Right kidney (tissue), 1 donor: Measurements from ENCODE around the gene RTP3.
"Not testable (repeated sequence)": the region's sequence is repeated elsewhere in the genome, so short reads cannot be mapped to it uniquely, and the experiment has no call there.

Experiments
- DNase-seq: peaks from one replicate; pipeline ENCODE4 v3.0.0-alpha.2; 2016

Gene RTP3

DNA sequence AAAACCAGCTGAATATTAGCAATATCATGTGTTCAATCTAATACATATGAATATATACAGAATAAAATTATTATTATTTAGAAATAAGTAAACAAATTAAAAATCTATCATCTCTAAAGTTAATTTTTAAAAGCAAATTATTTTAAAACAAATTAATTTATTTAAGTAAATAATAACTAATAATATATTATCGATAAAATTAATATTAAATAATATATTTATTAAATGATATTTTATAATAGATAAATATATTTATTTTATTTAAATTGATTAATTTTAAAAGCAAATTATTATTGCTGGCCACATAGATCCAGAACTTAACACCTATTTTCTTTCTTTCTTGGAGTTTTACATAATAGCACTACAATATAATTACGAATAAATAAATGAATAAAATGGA lies 22.2 kb downstream of the RTP3 start:
- DNase-seq, result no peak

DNA sequence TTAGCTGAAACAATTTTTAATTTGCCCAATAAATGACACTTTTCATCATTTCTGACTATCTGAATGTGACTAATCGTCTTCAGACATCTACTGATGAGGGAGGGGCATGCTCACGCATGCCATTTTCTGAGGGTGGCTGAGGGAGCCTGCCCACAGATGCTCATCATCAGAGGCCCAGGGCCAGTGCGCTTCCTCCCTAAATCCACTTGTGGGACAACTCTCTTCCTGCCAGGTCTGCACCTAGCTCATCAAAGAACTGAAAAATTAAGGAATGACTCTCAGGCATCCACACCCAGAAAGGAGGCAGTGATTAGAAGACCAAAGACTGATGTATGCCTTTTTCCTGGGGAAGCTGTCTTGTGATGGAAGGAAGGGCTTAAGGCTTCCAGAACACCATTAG lies 22.8 kb downstream of the RTP3 start:
- no peak for DNase-seq

DNA sequence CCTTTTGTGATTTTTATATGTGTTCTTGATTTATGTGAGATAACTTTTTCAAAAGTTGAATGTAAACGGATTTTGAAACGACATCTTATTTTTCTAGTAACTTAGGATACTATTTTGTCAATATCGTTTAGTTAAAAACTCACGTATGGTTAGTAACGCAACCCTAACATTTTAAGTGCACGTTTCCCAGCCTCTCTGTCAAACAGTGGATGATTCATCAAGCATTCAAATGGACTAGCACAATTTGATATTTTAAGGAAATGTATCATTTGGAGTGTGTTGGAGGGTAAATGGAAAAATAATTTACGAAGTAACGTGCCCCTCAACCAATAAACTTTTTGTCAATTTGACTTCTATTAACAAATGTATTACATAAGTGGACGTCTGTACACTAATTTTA lies 23.3 kb downstream of the RTP3 start:
- no peak for DNase-seq

DNA sequence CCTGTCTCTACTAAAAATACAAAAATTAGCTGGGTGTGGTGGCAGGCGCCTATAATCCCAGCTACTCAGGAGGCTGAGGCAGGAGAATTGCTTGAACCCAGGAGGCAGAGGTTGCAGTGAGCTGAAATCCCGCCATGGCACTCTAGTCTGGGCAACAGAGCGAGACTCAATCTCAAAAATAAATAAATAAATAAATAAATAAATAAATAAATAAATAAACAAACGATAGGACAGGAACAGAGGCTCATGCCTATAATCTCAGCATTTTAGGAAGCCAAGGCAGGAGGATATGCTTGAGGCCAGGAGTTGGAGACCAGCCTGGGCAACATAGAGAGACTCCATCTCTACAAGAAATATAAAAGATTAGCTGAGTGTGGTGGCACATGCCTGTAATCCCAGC lies 24.4 kb downstream of the RTP3 start:
- DNase-seq, result not testable (repeated sequence)

DNA sequence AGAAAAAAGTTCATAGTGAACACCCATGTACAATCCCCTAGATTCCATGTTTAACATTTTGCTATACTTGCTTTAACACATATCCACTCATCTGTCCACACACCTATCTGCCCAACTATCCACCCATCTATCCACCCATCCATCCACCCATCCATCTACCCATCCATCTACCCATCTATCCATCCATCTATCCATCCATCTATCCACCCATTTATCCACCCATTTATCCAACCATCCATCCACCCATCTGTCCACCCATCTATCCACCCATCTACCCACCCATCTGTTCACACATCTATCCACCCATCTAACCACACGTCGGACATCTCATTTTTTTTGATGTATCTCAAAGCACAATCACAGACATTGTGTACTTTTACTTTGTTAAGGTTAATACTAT lies 25.8 kb downstream of the RTP3 start:
- no peak for DNase-seq

DNA sequence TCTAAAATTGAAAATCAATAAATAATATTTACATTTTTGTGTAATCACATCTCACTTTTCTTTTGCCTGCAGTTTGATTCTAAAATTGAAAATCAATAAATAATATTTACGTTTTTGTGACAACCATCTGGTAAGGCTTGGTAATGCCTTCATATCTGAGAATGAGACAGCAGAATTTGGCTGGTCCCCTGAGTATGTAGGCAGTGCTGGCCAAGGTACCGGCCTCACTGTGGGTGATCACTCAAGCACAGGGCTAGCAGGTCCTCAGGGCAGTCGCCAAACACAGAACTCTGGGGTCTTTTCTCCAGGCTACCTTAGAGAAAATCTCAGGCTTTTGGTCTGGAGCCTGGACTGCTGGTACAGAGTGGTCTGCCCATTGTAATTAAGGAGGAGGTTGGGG lies 26.2 kb downstream of the RTP3 start:
- DNase-seq, result no peak

DNA sequence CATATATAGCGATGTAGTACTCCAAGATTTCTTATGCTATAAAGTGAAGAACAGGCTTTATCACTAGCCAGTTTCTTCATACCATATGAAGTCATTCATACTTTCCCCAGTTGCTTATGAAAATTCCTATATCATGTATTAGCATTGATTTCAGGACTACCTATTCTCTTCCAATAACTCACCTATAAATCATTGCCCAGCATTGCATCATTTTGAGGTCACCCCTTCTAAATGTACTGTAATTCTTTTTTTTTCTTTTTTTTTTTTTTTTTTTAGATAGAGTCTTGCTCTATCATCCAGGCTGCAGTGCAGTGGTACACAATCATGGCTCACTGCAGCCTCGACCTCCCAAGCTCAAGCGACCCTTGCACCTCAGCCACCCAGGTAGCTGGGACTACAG lies 27.1 kb downstream of the RTP3 start:
- no peak for DNase-seq

DNA sequence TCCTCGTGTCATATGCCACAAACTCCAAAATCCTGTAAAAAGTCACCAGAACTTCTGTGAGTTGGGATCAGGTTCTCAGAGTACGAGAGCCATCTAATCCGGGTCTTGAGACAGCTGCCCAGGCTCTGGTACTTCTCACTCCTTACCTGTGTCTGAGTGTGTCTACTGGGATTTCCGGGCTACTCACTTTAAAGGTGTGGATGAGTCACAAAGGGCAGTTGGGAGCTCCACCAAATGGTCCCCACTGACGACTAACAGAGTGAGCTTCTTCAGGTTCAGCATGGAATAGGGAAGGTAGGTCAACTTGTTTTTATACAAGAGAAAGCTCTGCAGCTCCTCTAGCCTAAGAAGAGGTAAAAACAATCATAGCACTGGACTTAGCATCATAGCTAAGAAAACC lies 29.5 kb downstream of the RTP3 start:
- no peak for DNase-seq

DNA sequence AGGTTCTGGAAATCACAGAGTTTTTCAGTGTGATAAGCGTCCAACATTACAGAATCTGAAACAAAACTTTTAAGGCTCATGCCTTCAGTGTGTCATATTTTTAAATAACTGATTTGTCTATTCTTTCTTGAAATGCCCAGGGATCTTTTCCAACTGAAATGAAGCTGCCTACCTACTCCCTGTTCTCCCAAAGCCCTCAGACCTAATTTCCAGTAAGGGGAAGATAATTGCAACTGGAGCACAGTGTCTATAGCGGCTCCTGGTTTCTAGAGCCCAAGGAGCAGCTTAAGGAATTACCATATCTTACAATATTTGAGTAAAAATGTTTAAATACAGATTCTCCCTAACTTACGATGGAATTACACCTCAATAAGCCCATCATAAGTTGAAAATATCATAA lies 35.3 kb downstream of the RTP3 start:
- DNase-seq, result no peak

DNA sequence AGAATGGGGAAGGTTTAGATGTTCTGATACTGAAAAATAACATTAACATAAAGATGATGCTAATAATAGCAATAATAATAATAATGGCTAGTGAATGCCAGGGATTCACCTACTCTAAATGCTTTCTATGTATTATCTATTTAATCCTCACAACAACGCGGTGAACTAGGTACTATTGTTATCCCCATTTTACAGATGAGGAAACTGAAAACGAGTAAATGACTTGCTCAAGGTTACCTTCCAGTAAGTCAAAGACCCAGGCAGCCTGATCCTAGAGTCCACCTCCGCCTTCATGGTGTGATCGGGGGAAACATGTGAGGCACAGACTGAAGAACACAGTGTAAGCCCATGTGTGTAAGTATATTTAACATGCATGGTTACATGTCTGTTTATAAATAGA lies 38.0 kb downstream of the RTP3 start:
- no peak for DNase-seq

DNA sequence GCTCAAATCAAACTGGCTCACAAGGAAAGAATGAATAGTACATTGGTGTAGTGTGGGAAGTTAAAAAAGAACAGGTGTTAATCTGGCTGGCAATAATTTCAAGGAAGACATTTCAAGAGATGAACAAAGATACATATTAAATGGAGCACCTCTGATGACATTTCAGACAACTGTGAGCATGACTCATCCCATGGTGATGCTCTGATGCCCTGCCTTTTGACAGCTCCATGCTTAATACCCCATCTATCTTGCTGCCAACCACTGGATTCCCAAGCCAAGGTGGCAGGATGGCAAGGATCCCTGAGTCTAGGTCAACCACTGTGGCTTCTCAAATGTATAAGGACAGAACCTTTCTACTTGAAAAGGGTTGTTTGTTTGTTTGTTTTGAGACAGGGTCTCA lies 39.0 kb downstream of the RTP3 start:
- no peak for DNase-seq

DNA sequence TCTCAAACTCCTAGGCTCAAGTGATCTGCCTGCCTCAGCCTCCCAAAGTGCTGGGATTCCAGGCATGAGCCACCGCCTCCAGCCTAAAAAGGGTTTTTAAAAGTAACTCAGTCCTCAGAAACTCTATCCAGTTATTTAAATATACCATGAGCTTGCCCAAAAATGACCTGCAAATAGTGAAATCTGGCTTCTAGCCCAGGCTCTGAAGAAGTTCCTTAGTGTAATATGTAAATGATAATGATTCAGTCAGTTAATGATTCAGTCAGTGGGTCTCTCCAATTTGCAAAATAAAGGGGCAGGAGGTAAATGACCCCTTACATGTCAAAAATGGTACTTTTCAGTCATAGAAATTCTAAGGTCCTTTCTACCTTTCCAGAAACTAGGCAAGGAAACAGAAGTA lies 39.5 kb downstream of the RTP3 start:
- DNase-seq, result no peak

DNA sequence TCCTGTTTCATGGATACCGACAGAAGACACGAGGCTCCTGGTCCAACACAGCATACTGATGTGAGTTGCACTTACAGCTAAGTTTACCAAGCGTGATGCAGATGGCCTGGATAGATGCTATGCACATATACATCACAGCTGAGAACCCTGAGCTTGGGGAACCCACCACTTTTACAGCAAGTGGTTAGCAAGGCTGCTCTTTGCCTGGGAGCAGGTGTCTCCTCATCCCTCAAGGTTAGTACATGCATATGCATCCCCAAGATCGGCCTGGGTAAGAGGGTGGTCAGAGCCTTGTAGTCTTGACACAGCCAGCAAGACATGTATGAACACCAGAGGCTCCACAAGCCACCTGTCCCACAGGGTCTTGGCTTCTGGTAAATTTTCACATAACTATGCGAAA lies 40.0 kb downstream of the RTP3 start:
- no peak for DNase-seq

DNA sequence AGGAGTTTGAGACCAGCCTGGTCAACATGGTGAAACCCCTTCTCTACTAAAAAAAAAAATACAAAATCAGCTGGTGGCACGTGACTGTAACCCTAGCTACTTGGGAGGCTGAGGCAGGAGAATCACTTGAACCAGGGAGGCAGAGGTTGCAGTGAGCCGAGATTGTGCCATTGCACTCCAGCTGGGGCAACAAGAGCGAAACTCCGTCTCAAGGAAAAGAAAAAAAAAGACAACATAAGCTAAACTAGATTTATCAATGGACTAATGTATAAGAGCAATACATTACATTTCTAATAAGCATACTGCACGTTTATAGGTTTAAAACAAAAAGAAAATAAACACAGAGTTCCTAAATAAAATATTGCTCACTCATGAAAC lies 40.6 kb downstream of the RTP3 start:
- not testable (repeated sequence) for DNase-seq

DNA sequence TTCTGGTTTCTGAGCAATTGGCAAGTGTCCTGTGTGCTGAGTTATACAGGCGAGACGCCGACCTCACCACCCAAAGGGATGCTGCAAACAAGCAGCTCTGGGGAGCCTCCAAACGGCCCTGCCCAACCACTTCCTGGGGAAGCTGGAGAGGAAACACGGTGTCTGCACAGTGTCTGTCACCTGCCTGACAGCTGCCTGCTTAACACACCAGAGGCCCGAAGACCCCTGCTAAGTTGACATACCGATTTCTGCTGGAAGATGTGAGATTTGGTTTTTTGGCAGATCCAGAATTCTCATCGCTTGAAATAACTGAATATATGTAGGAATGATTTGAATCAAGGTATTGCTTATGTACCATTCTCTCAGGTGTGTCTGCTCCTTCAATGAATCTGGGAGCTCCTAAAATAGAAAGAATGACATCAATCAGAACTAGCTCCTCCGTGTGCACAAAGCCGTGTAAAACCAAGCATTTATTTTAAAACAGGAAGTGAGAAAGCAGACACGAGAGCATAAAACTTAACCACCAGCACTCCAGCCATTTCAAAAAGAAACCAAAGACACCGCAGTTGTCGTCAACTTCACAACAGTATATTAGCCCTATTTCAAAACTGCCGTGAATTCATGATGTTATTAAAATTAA lies 41.1 kb downstream of the RTP3 start:
- no peak for DNase-seq

DNA sequence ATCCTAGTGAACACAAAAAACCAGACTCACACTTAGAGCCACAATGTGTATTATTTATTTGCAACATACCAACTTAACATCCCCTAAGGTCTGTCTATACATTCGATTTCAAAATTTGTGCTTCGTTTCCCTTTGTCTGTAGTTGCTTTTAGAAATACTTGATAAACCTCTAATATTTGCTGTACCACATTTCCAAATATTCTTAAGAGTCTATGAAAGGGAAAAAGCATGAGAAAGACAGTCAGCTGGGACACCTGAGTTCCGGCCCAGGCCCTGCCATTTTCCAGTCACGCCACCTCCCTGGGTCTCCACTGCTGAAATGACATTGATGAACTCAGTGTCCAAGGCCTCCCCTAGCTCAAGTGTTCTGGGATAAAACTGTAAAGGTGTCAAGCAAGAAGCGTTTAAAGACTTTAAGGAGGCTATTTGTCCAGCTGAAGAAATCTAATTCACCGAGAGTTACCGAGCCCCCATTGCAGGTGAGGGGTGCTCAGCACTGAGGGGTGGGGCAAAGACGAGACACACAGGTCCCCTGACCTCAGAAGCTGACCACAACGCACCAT lies 41.7 kb downstream of the RTP3 start:
- no peak for DNase-seq

DNA sequence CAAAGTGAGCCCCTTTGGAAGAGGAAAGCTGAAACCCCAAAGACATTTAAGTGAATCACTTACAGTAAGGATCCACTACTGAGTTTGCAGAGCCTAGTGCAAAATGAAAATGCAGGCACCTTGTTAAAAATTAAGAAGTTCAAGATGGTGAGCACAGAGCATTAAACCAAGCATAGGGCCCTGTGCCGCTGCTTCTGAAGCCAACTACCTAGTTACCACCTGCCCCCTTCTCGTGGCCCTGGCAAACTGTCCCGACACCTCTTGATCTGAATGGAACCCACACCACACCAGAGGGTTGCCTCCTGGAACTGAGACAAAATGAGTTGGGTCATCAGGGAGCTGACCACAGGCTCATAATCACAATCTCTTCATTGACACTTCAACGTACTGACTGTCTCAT lies 42.8 kb downstream of the RTP3 start:
- no peak for DNase-seq

DNA sequence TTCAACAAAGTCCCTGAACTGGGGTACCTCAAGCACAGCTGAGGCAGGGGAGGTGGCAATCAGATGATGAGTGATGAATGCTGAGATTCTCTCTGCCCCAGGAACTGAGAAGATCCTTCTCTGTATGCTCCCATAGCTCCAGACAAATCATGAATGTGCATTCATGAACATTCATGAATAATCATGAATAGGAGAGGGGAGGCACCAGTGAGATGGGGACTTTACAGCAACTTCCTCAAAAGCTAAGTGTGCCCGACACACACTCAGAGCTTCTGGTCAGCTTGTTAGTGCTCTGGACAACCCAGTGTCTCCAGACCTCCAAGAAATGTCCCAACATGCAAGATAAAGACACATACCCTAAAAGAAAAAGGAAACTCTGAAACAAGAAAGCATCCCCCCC lies 44.1 kb downstream of the RTP3 start:
- DNase-seq, result no peak

DNA sequence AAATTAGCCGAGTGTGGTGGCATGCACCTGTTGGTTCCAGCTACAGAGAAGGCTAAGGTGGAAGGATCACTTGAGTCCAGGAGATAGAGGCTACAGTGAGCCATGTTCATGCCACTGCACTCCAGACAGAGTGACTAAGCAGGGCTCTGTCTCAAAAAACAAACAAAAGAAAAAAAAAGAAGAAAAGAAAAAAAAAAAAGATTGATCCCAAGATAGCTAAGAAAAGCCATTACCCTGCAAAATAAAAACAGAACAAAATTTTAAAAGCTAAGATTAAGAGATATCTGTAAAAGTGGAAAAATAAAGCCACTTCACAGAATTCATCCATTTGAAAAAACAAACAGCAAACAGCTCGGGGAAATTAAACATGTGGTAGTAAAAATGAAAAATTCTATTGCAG lies 44.6 kb downstream of the RTP3 start:
- no peak for DNase-seq

DNA sequence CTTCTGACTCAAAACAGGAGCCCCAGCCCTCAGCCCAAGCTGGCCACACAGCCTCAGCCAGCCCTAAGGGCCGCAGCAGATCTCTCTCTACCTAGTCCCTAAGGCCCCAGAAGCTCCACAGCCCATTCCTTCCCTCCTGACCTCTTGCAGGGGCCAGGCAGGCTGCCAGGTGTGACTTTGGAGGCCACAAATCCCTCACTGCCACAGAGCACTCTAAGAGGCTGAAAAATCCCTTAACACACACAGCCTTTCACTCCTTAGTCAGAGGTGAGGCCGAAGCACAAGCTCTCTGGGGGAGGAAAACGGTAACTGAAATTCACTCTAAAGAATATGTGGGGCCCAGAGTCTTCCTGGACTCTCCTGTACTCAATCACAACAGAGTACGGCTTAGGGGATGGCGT lies 45.0 kb downstream of the RTP3 start:
- no peak for DNase-seq

DNA sequence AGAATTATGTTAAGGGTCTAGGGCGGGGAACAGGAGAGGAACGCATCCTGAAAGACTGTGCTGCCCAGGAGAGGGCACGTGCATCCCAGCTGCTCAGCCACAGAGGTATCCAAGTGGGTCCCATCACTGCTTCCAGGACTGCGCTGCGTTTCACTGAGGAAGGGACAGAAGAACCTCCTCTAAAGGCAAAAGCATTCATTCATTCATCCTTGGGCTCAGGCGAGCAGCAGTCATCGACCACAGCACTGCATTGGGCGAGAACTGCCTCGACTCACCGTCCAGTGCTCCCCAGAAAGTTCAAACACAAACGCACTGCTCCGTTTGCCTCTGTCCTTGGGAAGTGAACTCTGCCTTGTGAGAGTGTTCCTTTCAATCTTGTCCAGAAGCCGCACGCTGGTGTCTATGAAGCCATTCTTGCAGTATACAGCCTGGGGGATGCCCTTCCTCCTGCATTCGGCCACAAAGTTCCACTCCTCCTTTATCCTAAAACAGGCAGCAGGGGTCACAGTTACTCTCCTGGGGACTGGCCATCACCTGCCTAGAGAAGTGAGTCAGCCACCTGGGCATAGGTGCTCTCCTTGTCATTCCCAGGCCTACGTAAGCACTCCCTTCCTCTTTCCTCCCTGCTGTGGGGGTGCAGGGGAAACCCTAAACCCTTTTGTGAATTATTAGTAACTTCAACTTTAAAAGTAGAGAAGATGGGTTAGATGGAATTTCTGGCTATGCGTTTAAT lies 47.2 kb downstream of the RTP3 start:
- no peak for DNase-seq

DNA sequence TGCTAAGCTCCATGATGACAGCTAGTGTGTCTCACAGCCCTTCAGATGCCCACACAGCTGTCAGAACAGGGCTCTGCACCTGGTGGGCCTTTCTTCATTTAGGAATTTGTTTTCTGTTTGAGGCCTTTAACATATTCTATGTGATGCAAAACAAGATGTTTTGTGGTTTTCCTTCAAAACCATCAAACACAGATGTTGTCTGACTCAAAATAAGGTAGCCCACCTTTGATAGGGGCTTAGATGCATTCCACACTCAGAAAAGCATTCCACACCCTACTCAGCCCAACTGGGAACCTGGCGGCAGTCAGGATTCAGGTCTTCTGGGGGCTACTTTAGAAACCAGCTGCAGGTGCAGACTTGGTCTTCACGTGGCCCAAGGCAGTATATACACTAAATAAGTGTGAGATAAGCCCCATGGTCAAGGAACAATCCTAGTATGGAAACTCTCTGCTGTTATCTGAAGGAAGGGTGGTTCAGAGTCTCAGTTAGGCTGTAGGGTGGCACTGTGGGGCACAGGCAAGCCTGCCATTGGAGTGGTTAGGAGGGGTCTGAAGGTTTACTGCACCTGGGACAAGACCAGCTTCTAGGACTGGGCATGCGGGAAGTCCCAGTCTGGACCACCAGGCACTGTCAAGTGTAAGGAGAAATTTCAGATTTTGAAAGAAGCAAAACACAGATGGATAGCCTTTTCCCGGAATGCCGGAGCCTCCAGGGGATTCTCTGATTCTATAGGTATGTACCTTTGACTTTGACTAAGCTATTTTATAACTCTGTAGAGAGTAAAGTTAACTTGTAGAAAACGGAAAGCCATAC lies 48.2 kb downstream of the RTP3 start:
- DNase-seq, result no peak

DNA sequence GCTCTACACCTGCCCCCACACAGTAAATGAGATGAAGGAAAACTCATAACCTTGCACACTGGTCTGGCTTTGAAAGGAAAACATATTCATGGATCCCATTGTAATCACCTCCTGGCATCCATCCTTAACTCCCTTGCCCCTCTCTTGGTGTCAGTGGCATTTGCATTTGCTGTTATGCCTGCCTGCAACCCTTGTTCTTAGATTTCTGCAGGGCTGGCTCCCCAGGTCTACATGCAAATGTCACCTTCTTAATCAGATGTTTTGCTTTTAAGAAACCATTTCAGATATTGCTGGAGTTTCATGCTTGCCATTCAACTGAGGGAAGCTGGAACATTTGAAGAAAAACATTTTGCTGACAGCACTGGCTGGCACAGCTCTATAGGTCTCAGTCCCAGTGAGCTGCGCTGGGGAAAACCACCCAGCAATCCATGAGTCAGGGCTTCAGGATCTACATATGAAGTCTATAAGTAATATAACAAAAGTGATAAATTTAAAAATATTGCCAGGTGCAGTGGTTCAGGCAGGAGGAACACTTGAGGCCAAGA lies 49.2 kb downstream of the RTP3 start:
- no peak for DNase-seq
